Ovary (tissue), 3 donors: Measurements from ENCODE around the gene CACHD1.

Experiments
- POLR2A ChIP-seq: fragments of 450-650 bp; IDR thresholded peaks from one replicate; pipeline ENCODE4 v1.6.1; 2017; ENCODE audit warnings: antibody characterized with exemption, mild to moderate bottlenecking, moderate library complexity
- TF ChIP-seq, protein P1 (sequence below), 3 donors: fragments of 450-650 bp in 2 of 3; fragments of 200-600 bp in 1 of 3; IDR thresholded peaks; one replicate each; pipeline versions ENCODE4 v1.5.1 to v1.8.0; 2016 to 2022; ENCODE audit warnings: antibody characterized with exemption in 3 of 3, mild to moderate bottlenecking in 1 of 3
- donor health status: DM: no; HTN: no; CAD: no.

DNA sequence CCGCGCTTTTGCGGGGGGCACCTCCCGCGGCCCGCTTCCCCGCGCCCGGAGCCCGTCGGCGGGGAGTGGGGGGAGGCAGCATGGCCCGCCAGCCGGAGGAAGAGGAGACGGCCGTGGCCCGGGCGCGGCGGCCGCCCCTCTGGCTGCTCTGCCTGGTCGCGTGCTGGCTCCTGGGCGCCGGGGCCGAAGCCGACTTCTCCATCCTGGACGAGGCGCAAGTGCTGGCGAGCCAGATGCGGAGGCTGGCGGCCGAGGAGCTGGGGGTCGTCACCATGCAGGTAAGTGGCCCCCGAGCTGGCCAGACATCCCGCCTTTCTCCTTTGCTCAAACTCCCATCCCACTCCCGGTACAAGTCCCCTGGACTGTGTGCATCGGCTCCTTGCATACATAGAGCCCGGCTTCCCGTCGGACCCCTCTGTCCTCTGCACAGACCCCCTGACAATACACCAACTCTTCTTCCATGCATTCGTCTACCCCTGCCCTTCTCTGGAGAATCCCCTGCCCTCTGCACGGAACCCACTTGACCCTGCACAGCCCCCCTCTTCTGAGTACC is 812 bp downstream of the CACHD1 start:
- TF ChIP-seq, protein P1, sequence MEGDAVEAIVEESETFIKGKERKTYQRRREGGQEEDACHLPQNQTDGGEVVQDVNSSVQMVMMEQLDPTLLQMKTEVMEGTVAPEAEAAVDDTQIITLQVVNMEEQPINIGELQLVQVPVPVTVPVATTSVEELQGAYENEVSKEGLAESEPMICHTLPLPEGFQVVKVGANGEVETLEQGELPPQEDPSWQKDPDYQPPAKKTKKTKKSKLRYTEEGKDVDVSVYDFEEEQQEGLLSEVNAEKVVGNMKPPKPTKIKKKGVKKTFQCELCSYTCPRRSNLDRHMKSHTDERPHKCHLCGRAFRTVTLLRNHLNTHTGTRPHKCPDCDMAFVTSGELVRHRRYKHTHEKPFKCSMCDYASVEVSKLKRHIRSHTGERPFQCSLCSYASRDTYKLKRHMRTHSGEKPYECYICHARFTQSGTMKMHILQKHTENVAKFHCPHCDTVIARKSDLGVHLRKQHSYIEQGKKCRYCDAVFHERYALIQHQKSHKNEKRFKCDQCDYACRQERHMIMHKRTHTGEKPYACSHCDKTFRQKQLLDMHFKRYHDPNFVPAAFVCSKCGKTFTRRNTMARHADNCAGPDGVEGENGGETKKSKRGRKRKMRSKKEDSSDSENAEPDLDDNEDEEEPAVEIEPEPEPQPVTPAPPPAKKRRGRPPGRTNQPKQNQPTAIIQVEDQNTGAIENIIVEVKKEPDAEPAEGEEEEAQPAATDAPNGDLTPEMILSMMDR (IDR thresholded peaks at IDR 0.05) = no peak
- TF ChIP-seq POLR2A = no peak
